Astrocyte (in vitro differentiated cells and primary cell): Measurements from ENCODE around the gene TH. TPM values are rescaled to one million over a fixed set of nuclear protein-coding genes. Genes with fewer than 3 reads are reported as not detected.
A peak's percentile ranks its signal among the peaks of the same experiment; 100 is the strongest.

ENCODE experiments used
- DNase-seq: peaks from one replicate; pipeline ENCODE4 v3.0.0-alpha.2; 2010; ENCODE audit warnings: low read depth
- FAIRE-seq: peaks from 2 replicates; lab custom pipeline; 2011; peaks lifted over from hg19 to GRCh38; lab: Jason Lieb, UNC
- H2AFZ ChIP-seq: 2 replicates; pipeline ENCODE4 v1.6.0; 2012; ENCODE audit warnings: low read depth, low read length, inconsistent platforms
- H3K27ac ChIP-seq: 2 replicates; pipeline ENCODE4 v1.5.1; 2011; ENCODE audit warnings: low read depth, low read length, inconsistent platforms
- H3K27me3 ChIP-seq: 2 replicates; pipeline ENCODE4 v1.6.0; 2011; ENCODE audit warnings: low read length, inconsistent platforms; ENCODE audit not compliant: insufficient read depth
- H3K36me3 ChIP-seq: 2 replicates; pipeline ENCODE4 v1.5.1; 2011; ENCODE audit warnings: low read length, inconsistent platforms; ENCODE audit not compliant: insufficient read depth
- H3K4me1 ChIP-seq: 2 replicates; pipeline ENCODE4 v1.5.1; 2011; ENCODE audit warnings: low read length, inconsistent platforms; ENCODE audit not compliant: insufficient read depth
- H3K4me2 ChIP-seq: 2 replicates; pipeline ENCODE4 v1.6.0; 2012; ENCODE audit warnings: low read length, inconsistent platforms
- H3K4me3 ChIP-seq: 2 replicates; pipeline ENCODE4 v1.5.1; 2011; ENCODE audit warnings: low read depth, mild to moderate bottlenecking, low read length, inconsistent platforms; ENCODE audit not compliant: insufficient read depth
- H3K79me2 ChIP-seq: 2 replicates; pipeline ENCODE4 v1.6.0; 2012; ENCODE audit warnings: mild to moderate bottlenecking, low read length, inconsistent platforms; ENCODE audit not compliant: insufficient read depth
- H3K9ac ChIP-seq: 2 replicates; pipeline ENCODE4 v1.6.0; 2012; ENCODE audit warnings: mild to moderate bottlenecking, low read length, inconsistent platforms
- H3K9me3 ChIP-seq: 2 replicates; pipeline ENCODE4 v1.5.1; 2012; ENCODE audit warnings: low read depth, mild to moderate bottlenecking, low read length, inconsistent platforms; ENCODE audit not compliant: insufficient read depth
- H4K20me1 ChIP-seq: 2 replicates; pipeline ENCODE4 v1.6.0; 2012; ENCODE audit warnings: low read length, inconsistent platforms; ENCODE audit not compliant: insufficient read depth
- H3K27ac Mint-ChIP-seq: one replicate; pipeline ENCODE4 v1.8.0; 2021; ENCODE audit warnings: mild to moderate bottlenecking, mixed read lengths; ENCODE audit not compliant: unreplicated experiment
- H3K27me3 Mint-ChIP-seq: one replicate; pipeline ENCODE4 v1.8.0; 2021; ENCODE audit warnings: low read depth, mixed read lengths; ENCODE audit not compliant: unreplicated experiment
- H3K36me3 Mint-ChIP-seq: one replicate; pipeline ENCODE4 v1.8.0; 2021; ENCODE audit warnings: low read depth, mixed read lengths; ENCODE audit not compliant: unreplicated experiment
- H3K4me1 Mint-ChIP-seq: one replicate; pipeline ENCODE4 v1.8.0; 2021; ENCODE audit warnings: low read depth, mixed read lengths; ENCODE audit not compliant: unreplicated experiment
- H3K4me3 Mint-ChIP-seq: one replicate; pipeline ENCODE4 v1.8.0; 2021; ENCODE audit warnings: mild to moderate bottlenecking, moderate library complexity, mixed read lengths; ENCODE audit not compliant: unreplicated experiment
- H3K9me3 Mint-ChIP-seq: one replicate; pipeline ENCODE4 v1.8.0; 2021; ENCODE audit warnings: mild to moderate bottlenecking, mixed read lengths; ENCODE audit not compliant: unreplicated experiment
- CTCF ChIP-seq: IDR thresholded peaks from 2 replicates; pipeline ENCODE4 v1.5.1; 2011; ENCODE audit warnings: low read depth, mild to moderate bottlenecking, inconsistent platforms, low read length, moderate library complexity; ENCODE audit not compliant: insufficient read depth
- EZH2 ChIP-seq: IDR thresholded peaks from 2 replicates; pipeline ENCODE4 v1.6.1; 2012; ENCODE audit warnings: mild to moderate bottlenecking, low read length, inconsistent platforms; ENCODE audit not compliant: insufficient read depth
- total RNA-seq: library from RNA; stranded (reverse); gene quantifications from 2 replicates; pipeline ENCODE4 v1.2.1, GENCODE V29; 2021

TH gene
- total RNA-seq, 1 donor from 2014 or later, result not detected

- no peak overlapping the region for H3K9ac ChIP-seq
- no peaks in the 10 kb centered on the region for H3K79me2 ChIP-seq
- Mint-ChIP-seq H3K36me3 (no peaks in the 10 kb centered on the region), H3K4me1 (no peaks in the 10 kb centered on the region), H3K4me3 (peak overlapping the region; percentile 77), H3K9me3 (no peaks in the 10 kb centered on the region), H3K27ac (peak overlapping the region; percentile 53), H3K27me3 (peaks cover 40% of the 10 kb centered on the region)
- peak; percentile 89 for TF ChIP-seq EZH2
- TF ChIP-seq CTCF, result no peak
- H2AFZ ChIP-seq, result no peak overlapping the region
- H3K27ac ChIP-seq, result no peak overlapping the region
- no peaks in the 10 kb centered on the region for H3K4me1 ChIP-seq
- H3K9me3 ChIP-seq, result no peaks in the 10 kb centered on the region
- FAIRE-seq (no peak), DNase-seq (no peak)
- peaks cover 10% of the 10 kb centered on the region for H4K20me1 ChIP-seq
- peaks cover 37% of the 10 kb centered on the region for H3K27me3 ChIP-seq
- H3K4me2 ChIP-seq, result peak overlapping the region; percentile 79
- H3K36me3 ChIP-seq, result no peaks in the 10 kb centered on the region
- no peak overlapping the region for H3K4me3 ChIP-seq
Observed at GRCh38 chr11:2138431-2139122, 33.0 kb downstream of the TH start.

- Histone ChIP-seq H3K27ac (no peak overlapping the region), H3K79me2 (no peaks in the 10 kb centered on the region), H3K9me3 (no peaks in the 10 kb centered on the region), H2AFZ (no peak overlapping the region), H3K4me2 (peak overlapping the region; percentile 79), H4K20me1 (peaks cover 10% of the 10 kb centered on the region), H3K27me3 (peaks cover 35% of the 10 kb centered on the region), H3K36me3 (no peaks in the 10 kb centered on the region), H3K9ac (no peak overlapping the region), H3K4me1 (no peaks in the 10 kb centered on the region), H3K4me3 (no peak overlapping the region)
- Mint-ChIP-seq H3K36me3 (no peaks in the 10 kb centered on the region), H3K27ac (no peak overlapping the region), H3K4me1 (no peaks in the 10 kb centered on the region), H3K27me3 (peaks cover 36% of the 10 kb centered on the region), H3K4me3 (peak overlapping the region; percentile 77), H3K9me3 (no peaks in the 10 kb centered on the region)
- FAIRE-seq (no peak), DNase-seq (no peak)
- no peak for TF ChIP-seq CTCF
- TF ChIP-seq EZH2, result no peak
Observed at GRCh38 chr11:2138068-2138430, 33.6 kb downstream of the TH start.
